ENCODE data around the gene PCDHGC4.
A peak's percentile ranks its signal among the peaks of the same experiment; 100 is the strongest.

PCDHGC4 gene

GRCh38 chr5:141524604-141525597 lies 40.1 kb downstream of the PCDHGC4 start:
- no peaks in the 10 kb centered on the region for H3K27me3 ChIP-seq (ENCODE audit: insufficient read depth, poor library complexity, severe bottlenecking)
- DNase-seq (ENCODE audit: low spot score): peak; percentile 86
- TF ChIP-seq, protein P1, sequence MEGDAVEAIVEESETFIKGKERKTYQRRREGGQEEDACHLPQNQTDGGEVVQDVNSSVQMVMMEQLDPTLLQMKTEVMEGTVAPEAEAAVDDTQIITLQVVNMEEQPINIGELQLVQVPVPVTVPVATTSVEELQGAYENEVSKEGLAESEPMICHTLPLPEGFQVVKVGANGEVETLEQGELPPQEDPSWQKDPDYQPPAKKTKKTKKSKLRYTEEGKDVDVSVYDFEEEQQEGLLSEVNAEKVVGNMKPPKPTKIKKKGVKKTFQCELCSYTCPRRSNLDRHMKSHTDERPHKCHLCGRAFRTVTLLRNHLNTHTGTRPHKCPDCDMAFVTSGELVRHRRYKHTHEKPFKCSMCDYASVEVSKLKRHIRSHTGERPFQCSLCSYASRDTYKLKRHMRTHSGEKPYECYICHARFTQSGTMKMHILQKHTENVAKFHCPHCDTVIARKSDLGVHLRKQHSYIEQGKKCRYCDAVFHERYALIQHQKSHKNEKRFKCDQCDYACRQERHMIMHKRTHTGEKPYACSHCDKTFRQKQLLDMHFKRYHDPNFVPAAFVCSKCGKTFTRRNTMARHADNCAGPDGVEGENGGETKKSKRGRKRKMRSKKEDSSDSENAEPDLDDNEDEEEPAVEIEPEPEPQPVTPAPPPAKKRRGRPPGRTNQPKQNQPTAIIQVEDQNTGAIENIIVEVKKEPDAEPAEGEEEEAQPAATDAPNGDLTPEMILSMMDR (IDR thresholded peaks at IDR 0.05; ENCODE audit: poor library complexity, severe bottlenecking): peak; percentile 100
- peaks cover 85% of the 10 kb centered on the region for H3K36me3 ChIP-seq (ENCODE audit: low read depth)
- no peak overlapping the region for H3K4me3 ChIP-seq (ENCODE audit: severe bottlenecking)
- no peaks in the 10 kb centered on the region for H3K9me3 ChIP-seq (ENCODE audit: severe bottlenecking)
- peaks cover 27% of the 10 kb centered on the region for H3K4me1 ChIP-seq (ENCODE audit: insufficient read depth, poor library complexity, severe bottlenecking)
- no peak overlapping the region for H3K27ac ChIP-seq (ENCODE audit: poor library complexity, severe bottlenecking)
- ATAC-seq (ENCODE audit: low read depth): peak; percentile 73

DNA sequence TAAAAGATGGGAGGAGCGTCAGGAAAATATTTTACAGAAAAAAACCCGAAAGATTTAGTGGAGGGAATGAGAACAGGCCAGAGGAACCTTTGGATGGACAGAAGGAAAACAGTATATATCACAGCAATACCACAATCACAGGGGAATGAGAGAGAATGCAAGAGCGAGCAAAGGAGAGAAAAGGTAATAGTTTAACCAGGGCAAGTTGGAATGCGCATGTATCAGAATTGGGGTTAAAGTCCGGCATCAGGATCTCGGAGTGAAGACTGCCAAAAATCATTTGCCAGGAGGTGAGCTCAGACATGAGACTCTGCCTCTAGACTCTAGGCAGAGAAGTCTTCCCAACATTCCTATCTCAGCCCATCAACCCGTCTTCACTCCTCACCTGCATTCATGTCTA lies 40.8 kb downstream of the PCDHGC4 start:
- Histone ChIP-seq H3K4me1 (ENCODE audit: insufficient read depth, poor library complexity, severe bottlenecking) (peaks cover 20% of the 10 kb centered on the region), H3K36me3 (ENCODE audit: low read depth) (peaks cover 83% of the 10 kb centered on the region), H3K4me3 (ENCODE audit: severe bottlenecking) (no peak overlapping the region), H3K9me3 (ENCODE audit: severe bottlenecking) (no peaks in the 10 kb centered on the region), H3K27ac (ENCODE audit: poor library complexity, severe bottlenecking) (no peak overlapping the region), H3K27me3 (ENCODE audit: insufficient read depth, poor library complexity, severe bottlenecking) (no peaks in the 10 kb centered on the region)
- DNase-seq (ENCODE audit: low spot score) (no peak), ATAC-seq (ENCODE audit: low read depth) (no peak)
- TF ChIP-seq, protein P1 (IDR thresholded peaks at IDR 0.05; ENCODE audit: poor library complexity, severe bottlenecking): no peak

DNA sequence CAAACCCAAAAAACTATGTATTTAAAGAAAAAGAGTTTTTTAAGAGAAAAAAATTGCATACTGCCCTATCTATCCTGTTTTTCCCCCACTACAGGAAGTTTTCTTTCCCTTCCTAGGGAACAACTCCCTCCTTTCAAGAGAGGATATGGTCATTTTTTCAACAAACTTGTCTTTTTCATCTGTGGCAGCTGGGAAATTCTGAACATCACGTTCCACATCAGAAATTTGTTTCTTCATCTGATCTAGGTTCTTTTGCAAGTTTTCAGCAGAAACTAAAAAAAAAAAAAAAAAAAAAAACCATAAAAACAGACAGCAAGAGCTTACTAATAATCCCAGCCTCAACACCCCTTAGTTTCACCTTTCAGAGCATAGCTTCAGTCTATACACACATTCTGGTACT lies 42.6 kb downstream of the PCDHGC4 start:
- TF ChIP-seq, protein P1 (IDR thresholded peaks at IDR 0.05; ENCODE audit: poor library complexity, severe bottlenecking): no peak
- DNase-seq (ENCODE audit: low spot score) (no peak), ATAC-seq (ENCODE audit: low read depth) (no peak)
- Histone ChIP-seq H3K36me3 (ENCODE audit: low read depth) (peaks cover 91% of the 10 kb centered on the region), H3K4me1 (ENCODE audit: insufficient read depth, poor library complexity, severe bottlenecking) (peaks cover 4% of the 10 kb centered on the region), H3K9me3 (ENCODE audit: severe bottlenecking) (no peaks in the 10 kb centered on the region), H3K27ac (ENCODE audit: poor library complexity, severe bottlenecking) (no peak overlapping the region), H3K27me3 (ENCODE audit: insufficient read depth, poor library complexity, severe bottlenecking) (no peaks in the 10 kb centered on the region), H3K4me3 (ENCODE audit: severe bottlenecking) (no peak overlapping the region)

GRCh38 chr5:141528291-141528984 lies 43.6 kb downstream of the PCDHGC4 start:
- H3K27me3 ChIP-seq (ENCODE audit: insufficient read depth, poor library complexity, severe bottlenecking): no peaks in the 10 kb centered on the region
- TF ChIP-seq, protein P1 (IDR thresholded peaks at IDR 0.05; ENCODE audit: poor library complexity, severe bottlenecking): no peak
- no peak for ATAC-seq (ENCODE audit: low read depth)
- no peak for DNase-seq (ENCODE audit: low spot score)
- H3K9me3 ChIP-seq (ENCODE audit: severe bottlenecking): no peaks in the 10 kb centered on the region
- H3K4me1 ChIP-seq (ENCODE audit: insufficient read depth, poor library complexity, severe bottlenecking): peaks cover 4% of the 10 kb centered on the region
- no peak overlapping the region for H3K4me3 ChIP-seq (ENCODE audit: severe bottlenecking)
- no peak overlapping the region for H3K27ac ChIP-seq (ENCODE audit: poor library complexity, severe bottlenecking)
- H3K36me3 ChIP-seq (ENCODE audit: low read depth): peaks cover 91% of the 10 kb centered on the region

Data from RWPE2 (cell line).